H9 (cell line): ENCODE measurements around the gene OSBPL1A. TPM values are rescaled to one million over a fixed set of nuclear protein-coding genes. Genes with fewer than 3 reads are reported as not detected.

Source experiments
- DNase-seq: peaks from one replicate; pipeline ENCODE4 v3.0.0-alpha.2; 2017
- H2AFZ ChIP-seq: one replicate; pipeline ENCODE4 v1.6.1; 2013; ENCODE audit warnings: mild to moderate bottlenecking, low read length, control low read depth, moderate library complexity
- H2AK5ac ChIP-seq: 2 replicates; pipeline ENCODE4 v1.6.1; 2013; ENCODE audit warnings: low read length, control low read depth, mixed read lengths; ENCODE audit not compliant: insufficient read length
- H2BK120ac ChIP-seq: one replicate; pipeline ENCODE4 v1.6.1; 2013; ENCODE audit warnings: low read depth, mild to moderate bottlenecking, low read length, control low read depth, inconsistent platforms; ENCODE audit not compliant: poor library complexity, severe bottlenecking
- H2BK12ac ChIP-seq: 2 replicates; pipeline ENCODE4 v1.6.1; 2013; ENCODE audit warnings: low read length, control low read depth, mixed read lengths, low read depth; ENCODE audit not compliant: insufficient read length
- H2BK15ac ChIP-seq: 2 replicates; pipeline ENCODE4 v1.6.1; 2013; ENCODE audit warnings: low read depth, low read length, control low read depth
- H2BK20ac ChIP-seq: one replicate; pipeline ENCODE4 v1.6.1; 2013; ENCODE audit warnings: low read depth, mild to moderate bottlenecking, low read length, control low read depth, inconsistent platforms; ENCODE audit not compliant: poor library complexity, severe bottlenecking
- H2BK5ac ChIP-seq: 2 replicates; pipeline ENCODE4 v1.6.1; 2013; ENCODE audit warnings: low read length, control low read depth, mixed read lengths; ENCODE audit not compliant: insufficient read length
- H3K14ac ChIP-seq: 2 replicates; pipeline ENCODE4 v1.6.1; 2013; ENCODE audit warnings: low read length, control low read depth; ENCODE audit not compliant: insufficient read depth
- H3K18ac ChIP-seq: 2 replicates; pipeline ENCODE4 v1.6.1; 2013; ENCODE audit warnings: low read depth, mild to moderate bottlenecking, mixed read lengths, low read length, control low read depth; ENCODE audit not compliant: insufficient read length
- H3K23ac ChIP-seq: 2 replicates; pipeline ENCODE4 v1.6.1; 2013; ENCODE audit warnings: low read length, control low read depth, mixed read lengths, low read depth; ENCODE audit not compliant: insufficient read length
- H3K23me2 ChIP-seq: 2 replicates; pipeline ENCODE4 v1.6.1; 2013; ENCODE audit warnings: low read depth, mild to moderate bottlenecking, mixed read lengths, low read length, control low read depth; ENCODE audit not compliant: insufficient read length, poor library complexity, severe bottlenecking
- H3K27ac ChIP-seq: 2 replicates; pipeline ENCODE4 v1.5.1; 2013; ENCODE audit warnings: low read length, control low read depth, mixed read lengths, low read depth; ENCODE audit not compliant: insufficient read length
- H3K27me3 ChIP-seq: 2 replicates; pipeline ENCODE4 v1.6.1; 2013; ENCODE audit warnings: low read length, control low read depth, inconsistent platforms; ENCODE audit not compliant: insufficient read depth
- H3K4ac ChIP-seq: 2 replicates; pipeline ENCODE4 v1.6.1; 2013; ENCODE audit warnings: low read depth, mild to moderate bottlenecking, control low read depth, inconsistent platforms, low read length, moderate library complexity
- H3K4me1 ChIP-seq: 2 replicates; pipeline ENCODE4 v1.6.1; 2013; ENCODE audit warnings: low read length, control low read depth, inconsistent platforms; ENCODE audit not compliant: insufficient read depth
- H3K4me2 ChIP-seq: 2 replicates; pipeline ENCODE4 v1.6.1; 2013; ENCODE audit warnings: low read length, control low read depth, mixed read lengths; ENCODE audit not compliant: insufficient read length, insufficient read depth
- H3K56ac ChIP-seq: 2 replicates; pipeline ENCODE4 v1.6.1; 2013; ENCODE audit warnings: low read depth, mild to moderate bottlenecking, mixed read lengths, low read length, control low read depth; ENCODE audit not compliant: insufficient read length
- H3K79me1 ChIP-seq: 2 replicates; pipeline ENCODE4 v1.6.1; 2013; ENCODE audit warnings: low read depth, mild to moderate bottlenecking, moderate library complexity, low read length, control low read depth, inconsistent platforms; ENCODE audit not compliant: insufficient read depth, poor library complexity, severe bottlenecking
- H3K79me2 ChIP-seq: 2 replicates; pipeline ENCODE4 v1.6.1; 2013; ENCODE audit warnings: low read length, control low read depth, inconsistent platforms; ENCODE audit not compliant: insufficient read depth
- H3K9ac ChIP-seq: 2 replicates; pipeline ENCODE4 v1.6.1; 2013; ENCODE audit warnings: low read length, control low read depth, mixed read lengths; ENCODE audit not compliant: insufficient read length; ENCODE audit errors: extremely low read depth
- H3K9me3 ChIP-seq: one replicate; pipeline ENCODE4 v1.6.1; 2013; ENCODE audit warnings: low read depth, low read length, inconsistent platforms; ENCODE audit not compliant: control insufficient read depth
- H3T11ph ChIP-seq: one replicate; pipeline ENCODE4 v1.6.1; 2013; ENCODE audit warnings: mild to moderate bottlenecking, low read length, control low read depth, inconsistent platforms
- H4K20me1 ChIP-seq: one replicate; pipeline ENCODE4 v1.6.1; 2013; ENCODE audit not compliant: control insufficient read depth, insufficient read length, insufficient read depth
- H4K5ac ChIP-seq: 2 replicates; pipeline ENCODE4 v1.6.1; 2013; ENCODE audit warnings: low read depth, mild to moderate bottlenecking, mixed read lengths, low read length, control low read depth; ENCODE audit not compliant: insufficient read length
- H4K8ac ChIP-seq: replicated peaks from 2 replicates; pipeline ENCODE4 v1.6.1; 2013; ENCODE audit warnings: low read length, control low read depth, mixed read lengths, low read depth; ENCODE audit not compliant: insufficient read length
- H4K91ac ChIP-seq: 2 replicates; pipeline ENCODE4 v1.6.1; 2013; ENCODE audit warnings: low read depth, mild to moderate bottlenecking, moderate library complexity, mixed read lengths, low read length, control low read depth; ENCODE audit not compliant: insufficient read length
- H3K27ac Mint-ChIP-seq, 3 experiments: 2 replicates in 2 of 3; 3 replicates in 1 of 3; pipeline ENCODE4 v1.8.0; 2020 to 2021; ENCODE audit warnings: mixed read lengths in 3 of 3, mild to moderate bottlenecking in 1 of 3, moderate library complexity in 1 of 3
- H3K27me3 Mint-ChIP-seq: 2 replicates; pipeline ENCODE4 v1.8.0; 2021; ENCODE audit warnings: low read depth, mild to moderate bottlenecking, moderate library complexity, mixed read lengths
- H3K36me3 Mint-ChIP-seq, 3 experiments: 2 replicates in 2 of 3; 3 replicates in 1 of 3; pipeline ENCODE4 v1.8.0; 2020 to 2021; ENCODE audit warnings: low read depth in 3 of 3, mixed read lengths in 3 of 3; ENCODE audit not compliant: insufficient read depth in 1 of 3
- H3K4me1 Mint-ChIP-seq, 2 experiments: 2 replicates each; pipeline ENCODE4 v1.8.0; 2020; ENCODE audit warnings: mixed read lengths in 2 of 2
- H3K4me3 Mint-ChIP-seq, 2 experiments: 2 replicates in 1 of 2; 3 replicates in 1 of 2; pipeline ENCODE4 v1.8.0; 2020 to 2021; ENCODE audit warnings: mild to moderate bottlenecking in 2 of 2, mixed read lengths in 2 of 2, moderate library complexity in 1 of 2
- H3K9me3 Mint-ChIP-seq, 2 experiments: 2 replicates in 1 of 2; 3 replicates in 1 of 2; pipeline ENCODE4 v1.8.0; 2020; ENCODE audit warnings: mild to moderate bottlenecking in 2 of 2, mixed read lengths in 2 of 2, moderate library complexity in 1 of 2
- whole genome bisulfite sequencing: extraction: QIAGEN DNeasy Blood & Tissue Kit; methylation state at CpG from one replicate; pipeline ENCODE4 v1.1.7; 2013; ENCODE audit warnings: missing lambda C conversion rate, low lambda C conversion rate, mixed read lengths; ENCODE audit not compliant: insufficient read length; ENCODE audit errors: extremely low coverage; 5-methylcytosine and 5-hydroxymethylcytosine counted together
- total RNA-seq: library from RNA; stranded (reverse); gene quantifications from 2 replicates; pipeline ENCODE4 v1.2.1, GENCODE V29; 2021
- TF ChIP-seq, protein P1 (sequence below): fragments of 200-600 bp; sonication (generic); conservative IDR thresholded peaks from 3 replicates; pipeline ENCODE4 v1.8.0; 2021; ENCODE audit warnings: antibody characterized with exemption, mild to moderate bottlenecking

Gene OSBPL1A
- total RNA-seq, 1 experiment from 2014 or later: 33.9 TPM

DNA sequence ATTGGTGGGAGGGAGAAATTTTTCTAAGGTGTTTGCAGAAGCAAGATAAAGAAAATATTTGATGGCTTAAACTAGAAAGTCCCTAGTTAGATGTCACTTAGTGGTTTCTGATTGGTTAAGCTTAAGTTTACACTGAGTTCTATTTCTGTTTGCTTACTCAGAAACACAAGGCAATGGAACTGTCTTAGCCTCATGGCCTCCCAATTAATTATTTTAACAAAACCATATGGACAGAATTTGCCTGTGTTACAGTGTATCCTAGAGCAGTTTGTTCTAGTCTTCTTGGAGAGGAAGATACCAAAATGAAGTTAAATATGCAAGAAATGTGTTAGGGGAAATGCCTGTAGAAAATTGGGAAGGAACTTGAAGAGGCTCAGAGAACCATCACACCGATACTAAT, 24.2 kb upstream of the OSBPL1A start:
- no peak overlapping the region for H3K4me2 ChIP-seq
- no peak overlapping the region for H4K5ac ChIP-seq
- H2BK12ac ChIP-seq: no peak overlapping the region
- no peak overlapping the region for H3K23ac ChIP-seq
- H2BK20ac ChIP-seq: no peak overlapping the region
- no peaks in the 10 kb centered on the region for H3K36me3 Mint-ChIP-seq
- H3K27me3 ChIP-seq: no peaks in the 10 kb centered on the region
- no peak overlapping the region for H3K18ac ChIP-seq
- H2BK5ac ChIP-seq: no peak overlapping the region
- H3K27ac Mint-ChIP-seq: no peak overlapping the region
- H3K9me3 Mint-ChIP-seq: no peaks in the 10 kb centered on the region
- H2AK5ac ChIP-seq: no peak overlapping the region
- no peaks in the 10 kb centered on the region for H4K20me1 ChIP-seq
- DNase-seq: no peak
- H3T11ph ChIP-seq: no peak overlapping the region
- no peaks in the 10 kb centered on the region for H3K79me1 ChIP-seq
- TF ChIP-seq, protein P1, sequence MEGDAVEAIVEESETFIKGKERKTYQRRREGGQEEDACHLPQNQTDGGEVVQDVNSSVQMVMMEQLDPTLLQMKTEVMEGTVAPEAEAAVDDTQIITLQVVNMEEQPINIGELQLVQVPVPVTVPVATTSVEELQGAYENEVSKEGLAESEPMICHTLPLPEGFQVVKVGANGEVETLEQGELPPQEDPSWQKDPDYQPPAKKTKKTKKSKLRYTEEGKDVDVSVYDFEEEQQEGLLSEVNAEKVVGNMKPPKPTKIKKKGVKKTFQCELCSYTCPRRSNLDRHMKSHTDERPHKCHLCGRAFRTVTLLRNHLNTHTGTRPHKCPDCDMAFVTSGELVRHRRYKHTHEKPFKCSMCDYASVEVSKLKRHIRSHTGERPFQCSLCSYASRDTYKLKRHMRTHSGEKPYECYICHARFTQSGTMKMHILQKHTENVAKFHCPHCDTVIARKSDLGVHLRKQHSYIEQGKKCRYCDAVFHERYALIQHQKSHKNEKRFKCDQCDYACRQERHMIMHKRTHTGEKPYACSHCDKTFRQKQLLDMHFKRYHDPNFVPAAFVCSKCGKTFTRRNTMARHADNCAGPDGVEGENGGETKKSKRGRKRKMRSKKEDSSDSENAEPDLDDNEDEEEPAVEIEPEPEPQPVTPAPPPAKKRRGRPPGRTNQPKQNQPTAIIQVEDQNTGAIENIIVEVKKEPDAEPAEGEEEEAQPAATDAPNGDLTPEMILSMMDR: no peak
- no peaks in the 10 kb centered on the region for H3K79me2 ChIP-seq
- H3K4me1 ChIP-seq: no peaks in the 10 kb centered on the region
- no peak overlapping the region for H2BK120ac ChIP-seq
- no peaks in the 10 kb centered on the region for H3K9me3 ChIP-seq
- no peak overlapping the region for H2BK15ac ChIP-seq
- H3K27me3 Mint-ChIP-seq: peaks cover 4% of the 10 kb centered on the region
- no peak overlapping the region for H3K4me3 Mint-ChIP-seq
- no peak overlapping the region for H3K14ac ChIP-seq
- peaks cover 7 to 8% of the 10 kb centered on the region in 2 experiments for H3K4me1 Mint-ChIP-seq
- H4K91ac ChIP-seq: no peak overlapping the region
- no peak overlapping the region for H3K27ac ChIP-seq
- H3K9ac ChIP-seq: no peak overlapping the region
- no peak overlapping the region for H3K4ac ChIP-seq
- no peak overlapping the region for H4K8ac ChIP-seq
- H3K23me2 ChIP-seq: peaks cover 10% of the 10 kb centered on the region
- H3K56ac ChIP-seq: no peak overlapping the region
- no peak overlapping the region for H2AFZ ChIP-seq
- WGBS: no CpG with 5 or more reads among the region's 1 CpG
